ENCODE measurements around the gene MAPK9.

The MAPK9 gene

DNA sequence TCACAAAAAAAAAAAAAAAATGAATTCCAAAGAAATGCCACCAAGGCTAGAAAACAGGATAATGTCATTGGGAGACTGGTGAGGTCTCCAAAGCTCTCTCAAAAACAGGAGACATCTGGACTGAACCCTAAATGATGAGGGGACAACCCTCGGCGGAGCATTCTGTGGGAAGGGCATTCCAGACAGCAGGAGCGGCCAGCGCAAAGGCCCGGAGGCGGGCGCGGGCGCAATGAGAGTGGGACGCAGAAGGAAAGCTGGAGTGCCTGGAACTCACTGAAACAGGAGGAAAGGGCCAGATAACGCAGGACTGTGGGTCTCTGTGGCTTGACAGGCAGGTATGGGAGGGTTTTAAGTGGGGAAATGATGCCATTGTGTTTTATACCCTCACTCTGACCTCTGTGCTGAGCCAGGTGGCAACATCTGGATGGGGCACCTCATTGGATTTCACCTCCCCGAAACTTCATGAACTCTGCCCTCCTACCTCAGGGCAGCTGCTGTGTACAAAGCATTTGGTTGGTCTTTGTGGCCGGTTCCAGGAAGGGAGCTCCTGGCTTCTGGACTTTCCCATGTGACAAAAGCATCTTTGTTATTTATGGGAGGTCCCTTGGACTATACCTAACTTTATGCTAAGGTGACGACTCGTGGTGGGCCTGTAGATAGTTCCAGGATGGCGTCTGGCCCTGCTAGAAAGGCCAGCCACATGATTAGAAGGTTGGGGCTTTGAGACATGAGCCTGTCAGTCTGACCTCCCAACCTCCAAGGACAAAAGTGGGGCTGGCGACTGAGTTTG lies 11.5 kb upstream of the MAPK9 start:
- no peak overlapping the region for H3K4me2 ChIP-seq (ENCODE audit: low read depth, low read length, poor library complexity, severe bottlenecking)
- H3K27me3 ChIP-seq (ENCODE audit: low read length), result no peaks in the 10 kb centered on the region
- H3K9me2 ChIP-seq (replicated peaks; ENCODE audit: insufficient read depth, low read length), result no peaks in the 10 kb centered on the region
- H3K79me2 ChIP-seq (ENCODE audit: insufficient read depth, low read length), result no peaks in the 10 kb centered on the region
- H3K4me3 ChIP-seq (ENCODE audit: insufficient read depth, low read length, poor library complexity, severe bottlenecking), result no peak overlapping the region
- no peaks in the 10 kb centered on the region for H4K20me1 ChIP-seq (ENCODE audit: low read depth, low read length)
- TF ChIP-seq, protein P1, sequence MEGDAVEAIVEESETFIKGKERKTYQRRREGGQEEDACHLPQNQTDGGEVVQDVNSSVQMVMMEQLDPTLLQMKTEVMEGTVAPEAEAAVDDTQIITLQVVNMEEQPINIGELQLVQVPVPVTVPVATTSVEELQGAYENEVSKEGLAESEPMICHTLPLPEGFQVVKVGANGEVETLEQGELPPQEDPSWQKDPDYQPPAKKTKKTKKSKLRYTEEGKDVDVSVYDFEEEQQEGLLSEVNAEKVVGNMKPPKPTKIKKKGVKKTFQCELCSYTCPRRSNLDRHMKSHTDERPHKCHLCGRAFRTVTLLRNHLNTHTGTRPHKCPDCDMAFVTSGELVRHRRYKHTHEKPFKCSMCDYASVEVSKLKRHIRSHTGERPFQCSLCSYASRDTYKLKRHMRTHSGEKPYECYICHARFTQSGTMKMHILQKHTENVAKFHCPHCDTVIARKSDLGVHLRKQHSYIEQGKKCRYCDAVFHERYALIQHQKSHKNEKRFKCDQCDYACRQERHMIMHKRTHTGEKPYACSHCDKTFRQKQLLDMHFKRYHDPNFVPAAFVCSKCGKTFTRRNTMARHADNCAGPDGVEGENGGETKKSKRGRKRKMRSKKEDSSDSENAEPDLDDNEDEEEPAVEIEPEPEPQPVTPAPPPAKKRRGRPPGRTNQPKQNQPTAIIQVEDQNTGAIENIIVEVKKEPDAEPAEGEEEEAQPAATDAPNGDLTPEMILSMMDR (IDR thresholded peaks at IDR 0.05; ENCODE audit: insufficient read depth, low read length, poor library complexity, severe bottlenecking), result no peak
- TF ChIP-seq EZH2phosphoT487 (conservative IDR thresholded peaks at IDR 0.05; ENCODE audit: low read length), result no peak
- no peaks in the 10 kb centered on the region for H3K36me3 ChIP-seq (ENCODE audit: low read length)
- H3K9me3 ChIP-seq (ENCODE audit: insufficient read depth, low read length), result no peaks in the 10 kb centered on the region
- H3F3A ChIP-seq (ENCODE audit: insufficient read depth), result no peaks in the 10 kb centered on the region
- H3K27ac ChIP-seq (ENCODE audit: low read depth, low read length), result no peak overlapping the region
- H3K9ac ChIP-seq (ENCODE audit: low read length), result no peak overlapping the region
- H2AFZ ChIP-seq (ENCODE audit: low read depth, low read length, severe bottlenecking), result no peak overlapping the region

DNA sequence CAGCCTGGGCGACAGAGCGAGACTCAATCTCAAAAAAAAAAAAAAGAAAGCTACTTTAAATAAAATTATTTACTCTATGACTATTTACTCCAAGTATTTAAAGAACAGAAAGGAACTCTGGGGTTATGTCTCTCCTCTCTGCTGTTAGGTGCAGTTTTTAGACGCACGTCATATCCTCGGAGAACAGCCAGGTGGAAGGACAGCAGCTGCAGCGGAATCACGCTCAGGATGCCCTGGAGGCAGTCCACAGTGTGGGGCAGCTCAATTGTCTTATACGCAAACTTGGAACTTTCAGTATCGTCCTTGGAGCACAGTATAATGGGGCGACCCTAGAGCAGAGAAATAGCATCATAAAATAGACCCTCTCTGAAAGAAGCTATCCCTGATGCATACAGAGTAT lies 10.4 kb upstream of the MAPK9 start:
- Histone ChIP-seq H3K4me3 (ENCODE audit: insufficient read depth, low read length, poor library complexity, severe bottlenecking) (no peak overlapping the region), H3K27ac (ENCODE audit: low read depth, low read length) (no peak overlapping the region), H3K9me2 (replicated peaks; ENCODE audit: insufficient read depth, low read length) (no peaks in the 10 kb centered on the region), H3K9ac (ENCODE audit: low read length) (no peak overlapping the region), H3K79me2 (ENCODE audit: insufficient read depth, low read length) (no peaks in the 10 kb centered on the region), H2AFZ (ENCODE audit: low read depth, low read length, severe bottlenecking) (no peak overlapping the region), H3K4me2 (ENCODE audit: low read depth, low read length, poor library complexity, severe bottlenecking) (no peak overlapping the region), H3K9me3 (ENCODE audit: insufficient read depth, low read length) (no peaks in the 10 kb centered on the region), H4K20me1 (ENCODE audit: low read depth, low read length) (no peaks in the 10 kb centered on the region), H3K27me3 (ENCODE audit: low read length) (no peaks in the 10 kb centered on the region), H3K36me3 (ENCODE audit: low read length) (no peaks in the 10 kb centered on the region), H3F3A (ENCODE audit: insufficient read depth) (no peaks in the 10 kb centered on the region)
- no peak for TF ChIP-seq EZH2phosphoT487 (conservative IDR thresholded peaks at IDR 0.05; ENCODE audit: low read length)
- TF ChIP-seq, protein P1 (IDR thresholded peaks at IDR 0.05; ENCODE audit: insufficient read depth, low read length, poor library complexity, severe bottlenecking), result no peak

GRCh38 chr5:180301253-180301652 lies 9.4 kb upstream of the MAPK9 start:
- H3K27me3 ChIP-seq (ENCODE audit: low read length), result no peaks in the 10 kb centered on the region
- H3K36me3 ChIP-seq (ENCODE audit: low read length), result no peaks in the 10 kb centered on the region
- H3F3A ChIP-seq (ENCODE audit: insufficient read depth), result no peaks in the 10 kb centered on the region
- no peak overlapping the region for H3K4me3 ChIP-seq (ENCODE audit: insufficient read depth, low read length, poor library complexity, severe bottlenecking)
- H3K9me3 ChIP-seq (ENCODE audit: insufficient read depth, low read length), result no peaks in the 10 kb centered on the region
- no peak overlapping the region for H3K4me2 ChIP-seq (ENCODE audit: low read depth, low read length, poor library complexity, severe bottlenecking)
- H3K27ac ChIP-seq (ENCODE audit: low read depth, low read length), result no peak overlapping the region
- TF ChIP-seq, protein P1 (IDR thresholded peaks at IDR 0.05; ENCODE audit: insufficient read depth, low read length, poor library complexity, severe bottlenecking), result no peak
- no peak for TF ChIP-seq EZH2phosphoT487 (conservative IDR thresholded peaks at IDR 0.05; ENCODE audit: low read length)
- no peaks in the 10 kb centered on the region for H3K79me2 ChIP-seq (ENCODE audit: insufficient read depth, low read length)
- H3K9me2 ChIP-seq (replicated peaks; ENCODE audit: insufficient read depth, low read length), result no peaks in the 10 kb centered on the region
- no peak overlapping the region for H3K9ac ChIP-seq (ENCODE audit: low read length)
- no peak overlapping the region for H2AFZ ChIP-seq (ENCODE audit: low read depth, low read length, severe bottlenecking)
- H4K20me1 ChIP-seq (ENCODE audit: low read depth, low read length), result no peaks in the 10 kb centered on the region

All from SU-DHL-6 (cell line).